Epithelial cell of proximal tubule (primary cell): ENCODE data around the gene NBDY. TPM values are rescaled to one million over a fixed set of nuclear protein-coding genes. Genes with fewer than 3 reads are reported as not detected.
"Not testable (repeated sequence)": the region's sequence is repeated elsewhere in the genome, so short reads cannot be mapped to it uniquely, and the experiment has no call there.

ENCODE experiments used
- DNase-seq: peaks from one replicate; pipeline ENCODE4 v3.0.0-alpha.2; 2011; ENCODE audit warnings: low read depth
- H3K4me3 ChIP-seq: 2 replicates; pipeline ENCODE4 v1.5.1; 2011; ENCODE audit warnings: low read depth, mild to moderate bottlenecking, low read length
- total RNA-seq: library from RNA; depleted of rRNA; stranded (reverse); fragments of >200 nt; gene quantifications from 2 replicates; pipeline ENCODE4 v1.2.3, GENCODE V29; 2015
- TF ChIP-seq, protein P1 (sequence below): conservative IDR thresholded peaks from 2 replicates; pipeline ENCODE4 v1.5.1; 2012; ENCODE audit warnings: low read depth, mild to moderate bottlenecking, low read length

Gene NBDY
- total RNA-seq, 1 donor from 2014 or later, result 14.9 TPM

DNA sequence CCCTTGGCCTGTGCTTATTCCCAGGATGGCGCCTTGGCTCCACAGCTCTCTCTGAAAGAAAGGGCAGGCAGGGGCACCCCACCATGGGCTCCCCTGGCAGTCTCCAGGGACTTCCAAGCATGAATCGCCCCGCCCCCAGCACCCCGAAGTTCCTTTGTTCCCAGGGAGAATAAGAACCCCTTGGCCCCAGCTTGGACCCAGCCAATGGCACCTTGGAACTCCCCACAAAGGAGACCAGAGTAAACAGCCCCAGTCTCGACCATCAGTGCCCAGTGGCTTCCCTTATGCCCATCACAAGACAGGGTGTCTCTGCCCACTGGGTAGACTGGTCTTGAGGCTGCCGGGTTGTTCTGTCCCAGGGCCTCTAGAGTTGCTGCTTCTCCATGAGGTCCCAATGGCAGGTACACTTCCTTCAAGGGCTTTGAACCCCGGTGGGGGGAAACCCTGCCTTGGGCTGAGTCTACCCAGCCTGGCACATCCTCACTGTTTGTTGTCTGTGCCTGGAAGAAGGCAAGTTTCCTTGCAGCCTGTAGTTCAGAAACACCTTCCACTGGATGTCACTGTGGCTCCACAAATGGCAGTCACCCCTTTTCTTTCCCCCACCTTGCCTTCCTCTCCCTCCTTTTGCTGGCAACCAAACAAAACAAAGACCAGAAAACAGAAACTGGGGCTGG lies 30.8 kb downstream of the NBDY start:
- TF ChIP-seq, protein P1, sequence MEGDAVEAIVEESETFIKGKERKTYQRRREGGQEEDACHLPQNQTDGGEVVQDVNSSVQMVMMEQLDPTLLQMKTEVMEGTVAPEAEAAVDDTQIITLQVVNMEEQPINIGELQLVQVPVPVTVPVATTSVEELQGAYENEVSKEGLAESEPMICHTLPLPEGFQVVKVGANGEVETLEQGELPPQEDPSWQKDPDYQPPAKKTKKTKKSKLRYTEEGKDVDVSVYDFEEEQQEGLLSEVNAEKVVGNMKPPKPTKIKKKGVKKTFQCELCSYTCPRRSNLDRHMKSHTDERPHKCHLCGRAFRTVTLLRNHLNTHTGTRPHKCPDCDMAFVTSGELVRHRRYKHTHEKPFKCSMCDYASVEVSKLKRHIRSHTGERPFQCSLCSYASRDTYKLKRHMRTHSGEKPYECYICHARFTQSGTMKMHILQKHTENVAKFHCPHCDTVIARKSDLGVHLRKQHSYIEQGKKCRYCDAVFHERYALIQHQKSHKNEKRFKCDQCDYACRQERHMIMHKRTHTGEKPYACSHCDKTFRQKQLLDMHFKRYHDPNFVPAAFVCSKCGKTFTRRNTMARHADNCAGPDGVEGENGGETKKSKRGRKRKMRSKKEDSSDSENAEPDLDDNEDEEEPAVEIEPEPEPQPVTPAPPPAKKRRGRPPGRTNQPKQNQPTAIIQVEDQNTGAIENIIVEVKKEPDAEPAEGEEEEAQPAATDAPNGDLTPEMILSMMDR, result no peak
- no peak for DNase-seq
- no peak overlapping the region for H3K4me3 ChIP-seq

DNA sequence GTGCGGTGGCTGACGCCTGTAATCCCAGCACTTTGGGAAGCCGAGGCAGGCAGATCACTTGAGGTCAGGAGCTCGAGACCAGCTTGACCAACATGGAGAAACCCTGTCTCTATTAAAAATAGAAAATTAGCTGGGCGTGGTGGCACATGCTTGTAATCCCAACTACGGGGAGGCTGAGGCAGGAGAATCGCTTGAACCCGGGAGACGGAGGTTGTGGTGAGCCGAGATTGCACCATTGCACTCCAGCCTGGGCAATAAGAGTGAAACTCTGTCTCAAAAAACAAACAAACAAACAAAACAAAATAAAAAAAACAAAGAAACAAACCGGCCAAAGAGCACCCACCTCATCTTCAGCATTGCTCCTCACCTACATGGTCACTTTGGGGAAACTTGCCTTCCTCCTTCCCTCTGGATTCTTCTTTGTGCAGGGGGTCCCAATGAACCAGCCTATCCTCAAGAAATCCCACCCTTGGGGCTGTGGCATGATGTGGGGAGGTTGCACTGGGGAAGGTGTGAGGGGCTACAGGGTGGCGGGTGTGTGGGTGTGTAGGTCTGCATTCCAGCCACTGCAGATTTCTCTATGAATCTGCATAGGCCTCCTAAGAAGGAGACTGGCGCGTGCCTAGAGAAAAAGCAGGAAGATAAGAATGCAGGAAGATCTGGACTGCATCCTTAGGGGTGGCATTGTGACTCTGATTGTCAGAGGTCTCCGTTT lies 31.5 kb downstream of the NBDY start:
- not testable (repeated sequence) for DNase-seq, H3K4me3 ChIP-seq

DNA sequence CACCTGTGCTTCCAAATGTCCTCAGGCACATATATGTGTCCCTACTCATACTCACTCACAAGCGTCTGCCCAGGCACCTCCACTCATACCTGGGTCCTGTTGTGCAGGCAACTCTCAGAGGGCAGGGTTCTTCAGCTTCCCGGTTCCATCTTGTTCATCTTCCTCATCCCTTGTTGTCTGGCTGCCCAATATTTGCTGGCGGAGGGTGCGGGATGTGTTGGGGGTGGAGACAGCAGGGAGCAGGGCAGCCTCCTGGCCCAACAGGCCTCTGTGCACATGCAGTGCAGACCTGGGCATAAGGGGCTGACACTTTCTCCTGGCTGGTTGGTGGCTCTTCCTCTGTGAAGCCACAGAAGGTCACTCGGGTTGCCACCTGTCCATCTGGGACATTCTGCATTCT lies 32.1 kb downstream of the NBDY start:
- TF ChIP-seq, protein P1, result no peak
- no peak for DNase-seq
- no peak overlapping the region for H3K4me3 ChIP-seq

DNA sequence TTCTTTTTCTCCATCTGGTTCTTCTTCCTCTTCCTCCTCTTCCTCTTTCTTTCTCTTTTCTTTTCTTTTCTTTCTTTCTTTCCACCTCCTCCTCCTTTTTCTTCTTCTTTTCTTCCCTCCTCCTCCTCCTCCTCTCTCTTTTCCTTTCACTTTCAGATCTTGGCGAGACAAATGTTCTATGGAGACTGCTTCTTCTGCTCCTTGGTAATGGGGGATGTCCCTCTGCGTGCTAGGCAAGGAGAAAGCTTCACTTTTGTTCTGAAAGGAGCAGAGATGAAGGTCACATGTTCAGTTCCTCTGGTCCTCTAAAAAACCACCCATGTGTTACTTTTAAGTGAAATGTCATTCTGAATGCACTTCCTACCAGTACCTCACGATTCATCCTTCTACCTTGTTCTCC lies 33.2 kb downstream of the NBDY start:
- TF ChIP-seq, protein P1, result no peak
- H3K4me3 ChIP-seq, result no peak overlapping the region

DNA sequence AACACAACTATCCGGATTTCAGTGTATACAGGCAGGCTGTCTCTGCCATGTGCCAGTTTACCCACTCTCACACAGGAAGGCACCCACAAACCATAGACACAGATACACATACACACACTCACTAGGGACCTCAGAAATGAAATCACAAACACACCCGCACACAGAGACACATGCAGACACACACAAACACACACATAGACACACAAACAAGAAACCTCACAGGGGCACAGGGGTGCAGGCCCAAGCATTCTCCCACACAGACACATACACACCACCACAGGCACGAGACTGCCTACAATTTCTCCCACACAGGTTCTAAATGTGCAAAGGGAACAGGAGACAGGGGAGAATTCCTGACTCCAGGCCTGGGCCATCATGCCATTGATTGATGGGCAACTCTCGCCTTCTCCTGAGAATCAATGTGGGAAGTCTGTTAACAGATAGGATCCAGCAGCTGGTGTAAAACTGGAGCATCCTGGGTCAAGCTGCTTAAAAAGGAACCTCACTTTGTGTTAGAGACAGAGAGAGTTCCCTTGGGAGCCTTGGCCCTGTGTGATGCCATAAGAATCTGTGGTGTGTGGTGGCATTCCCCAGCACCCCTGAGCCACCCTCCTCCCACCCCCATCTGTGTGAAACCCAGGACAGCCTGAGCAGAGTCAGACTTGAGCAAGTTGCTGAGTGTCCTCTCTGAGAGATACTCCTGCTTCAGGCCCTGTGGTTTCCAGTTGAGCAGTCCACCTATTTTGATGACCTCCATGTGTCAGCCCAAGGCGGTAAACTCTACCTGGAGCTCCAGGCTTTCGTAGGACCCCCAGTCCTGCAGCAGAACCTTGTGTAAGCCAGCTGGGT lies 33.9 kb downstream of the NBDY start:
- no peak for DNase-seq
- H3K4me3 ChIP-seq, result no peak overlapping the region
- TF ChIP-seq, protein P1, result no peak

More for the DNA sequence above, 33.2 kb downstream of the NBDY start:
- DNase-seq, result no peak

DNA sequence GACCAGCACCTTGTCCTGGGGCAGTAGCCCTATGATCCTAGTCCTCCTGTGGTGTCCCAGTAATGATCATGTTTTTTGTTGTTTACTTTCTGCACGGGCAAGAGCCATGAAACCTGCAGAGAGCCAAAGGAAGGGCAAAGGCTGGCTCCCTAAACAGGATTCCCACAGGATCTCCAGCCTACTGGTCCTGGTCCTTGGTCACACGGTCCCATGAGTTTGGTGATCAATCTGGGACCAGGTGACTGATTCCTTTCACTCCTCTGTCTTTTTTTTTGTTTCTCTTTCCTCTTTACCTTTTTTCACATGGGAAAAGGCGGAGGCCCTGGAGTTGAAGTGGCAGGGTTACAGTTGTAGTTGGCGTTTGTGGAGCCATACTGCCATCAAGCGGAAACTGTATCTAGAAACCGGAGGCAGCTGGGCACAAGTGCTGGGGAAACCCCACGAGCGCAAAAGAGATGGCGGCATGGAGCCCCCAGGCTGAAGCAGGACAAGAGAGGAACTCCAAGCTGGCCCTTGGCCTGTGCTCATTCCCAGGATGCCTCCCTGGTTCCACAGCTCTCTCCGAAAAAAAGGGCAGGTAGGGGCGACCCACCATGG lies 34.6 kb downstream of the NBDY start:
- TF ChIP-seq, protein P1, result no peak
- H3K4me3 ChIP-seq, result no peak overlapping the region
- no peak for DNase-seq
